Effector memory CD8-positive, alpha-beta T cell (primary cell): Measurements from ENCODE around the gene FNDC11.
"Not testable (repeated sequence)": the region's sequence is repeated elsewhere in the genome, so short reads cannot be mapped to it uniquely, and the experiment has no call there.

Experiments
- ATAC-seq: fragments of 150-1000 bp; cut with Tn5 transposase; replicated peaks from 2 replicates; pipeline ENCODE4 v1.10.0; 2021; ENCODE audit warnings: mild to moderate bottlenecking, moderate library complexity
- DNase-seq, 3 experiments: peaks; one replicate each; pipeline ENCODE4 v3.0.0; 2021
- H3K27ac Mint-ChIP-seq, 2 donors: one replicate each; pipeline ENCODE4 v1.8.0; 2022; ENCODE audit warnings: mild to moderate bottlenecking in 2 of 2, mixed read lengths in 2 of 2, moderate library complexity in 2 of 2
- H3K27me3 Mint-ChIP-seq, 2 donors: one replicate each; pipeline ENCODE4 v1.8.0; 2022; ENCODE audit warnings: mixed read lengths in 2 of 2
- H3K36me3 Mint-ChIP-seq: one replicate; pipeline ENCODE4 v1.8.0; 2022; ENCODE audit warnings: mild to moderate bottlenecking, moderate library complexity, mixed read lengths; ENCODE audit not compliant: insufficient read depth
- H3K4me1 Mint-ChIP-seq, 2 donors: one replicate each; pipeline ENCODE4 v1.8.0; 2022; ENCODE audit warnings: low read depth in 2 of 2, mixed read lengths in 2 of 2
- H3K4me3 Mint-ChIP-seq, 2 donors: one replicate each; pipeline ENCODE4 v1.8.0; 2022; ENCODE audit warnings: mild to moderate bottlenecking in 2 of 2, mixed read lengths in 2 of 2, moderate library complexity in 2 of 2
- H3K9me3 Mint-ChIP-seq, 2 donors: one replicate each; pipeline ENCODE4 v1.8.0; 2022; ENCODE audit warnings: mixed read lengths in 2 of 2

The FNDC11 gene

GRCh38 chr20:63557481-63557891 is 3.5 kb downstream of the FNDC11 start:
- Mint-ChIP-seq H3K9me3 (peaks cover 0 to 1% of the 10 kb centered on the region in 2 donors), H3K27ac (no peak overlapping the region), H3K27me3 (no peaks in the 10 kb centered on the region), H3K36me3 (peaks cover 28% of the 10 kb centered on the region), H3K4me1 (peaks cover 10 to 13% of the 10 kb centered on the region in 2 donors), H3K4me3 (no peak overlapping the region)
- DNase-seq (no peak), ATAC-seq (no peak)

GRCh38 chr20:63558804-63559484 is 5.0 kb downstream of the FNDC11 start:
- no peaks in the 10 kb centered on the region for H3K27me3 Mint-ChIP-seq
- H3K36me3 Mint-ChIP-seq, result peaks cover 17% of the 10 kb centered on the region
- ATAC-seq, result no peak
- DNase-seq, result no peak
- peaks cover 0 to 1% of the 10 kb centered on the region in 2 donors for H3K9me3 Mint-ChIP-seq
- H3K4me1 Mint-ChIP-seq, result peaks cover 3 to 6% of the 10 kb centered on the region in 2 donors
- H3K27ac Mint-ChIP-seq, result peak overlapping the region; percentile 69 to 88
- peak overlapping the region in 1 of 2 donors; percentile 37 for H3K4me3 Mint-ChIP-seq

GRCh38 chr20:63559485-63560332 is 5.8 kb downstream of the FNDC11 start:
- H3K9me3 Mint-ChIP-seq, H3K4me1 Mint-ChIP-seq, ATAC-seq, H3K27me3 Mint-ChIP-seq: not testable (repeated sequence)
- H3K27ac Mint-ChIP-seq, result peak overlapping the region; percentile 84 to 88
- H3K4me3 Mint-ChIP-seq, result peak overlapping the region in 1 of 2 donors; percentile 37
- peaks cover 13% of the 10 kb centered on the region for H3K36me3 Mint-ChIP-seq
- DNase-seq, result peak in 2 of 3 experiments; percentile 37 to 67

GRCh38 chr20:63560333-63560805 is 6.4 kb downstream of the FNDC11 start:
- Mint-ChIP-seq H3K27me3 (no peaks in the 10 kb centered on the region), H3K36me3 (peaks cover 13% of the 10 kb centered on the region)
- no peak for ATAC-seq

GRCh38 chr20:63560856-63561609 is 7.1 kb downstream of the FNDC11 start:
- no peak for DNase-seq
- H3K36me3 Mint-ChIP-seq, result peaks cover 13% of the 10 kb centered on the region
- no peaks in the 10 kb centered on the region for H3K27me3 Mint-ChIP-seq
- H3K4me3 Mint-ChIP-seq, result no peak overlapping the region
- H3K4me1 Mint-ChIP-seq, result peaks cover 3 to 6% of the 10 kb centered on the region in 2 donors
- H3K9me3 Mint-ChIP-seq, result peaks cover 0 to 1% of the 10 kb centered on the region in 2 donors
- ATAC-seq, result no peak
- no peak overlapping the region for H3K27ac Mint-ChIP-seq

More at GRCh38 chr20:63560333-63560805, 6.4 kb downstream of the FNDC11 start:
- no peak for DNase-seq
- Mint-ChIP-seq H3K4me1 (peaks cover 3 to 6% of the 10 kb centered on the region in 2 donors), H3K4me3 (no peak overlapping the region), H3K27ac (peak overlapping the region; percentile 84 to 88), H3K9me3 (peaks cover 0 to 1% of the 10 kb centered on the region in 2 donors)

GRCh38 chr20:63561624-63562396 is 7.9 kb downstream of the FNDC11 start:
- Mint-ChIP-seq H3K4me3 (no peak overlapping the region), H3K4me1 (peaks cover 3 to 5% of the 10 kb centered on the region in 2 donors), H3K27ac (no peak overlapping the region), H3K9me3 (peaks cover 0 to 1% of the 10 kb centered on the region in 2 donors), H3K27me3 (no peaks in the 10 kb centered on the region), H3K36me3 (peaks cover 11% of the 10 kb centered on the region)
- DNase-seq (no peak), ATAC-seq (no peak)

- Mint-ChIP-seq H3K27ac (no peak overlapping the region), H3K27me3 (no peaks in the 10 kb centered on the region), H3K9me3 (peaks cover 0 to 1% of the 10 kb centered on the region in 2 donors), H3K4me3 (no peak overlapping the region), H3K36me3 (peaks cover 19% of the 10 kb centered on the region), H3K4me1 (peaks cover under 1 to 6% of the 10 kb centered on the region in 2 donors)
- ATAC-seq (no peak), DNase-seq (no peak)
Observed at GRCh38 chr20:63562461-63563224, 8.7 kb downstream of the FNDC11 start.

- Mint-ChIP-seq H3K27ac (no peak overlapping the region), H3K9me3 (peaks cover 0 to 1% of the 10 kb centered on the region in 2 donors), H3K4me1 (peaks cover 7 to 13% of the 10 kb centered on the region in 2 donors), H3K4me3 (no peak overlapping the region), H3K27me3 (no peaks in the 10 kb centered on the region), H3K36me3 (peaks cover 26% of the 10 kb centered on the region)
- ATAC-seq (no peak), DNase-seq (no peak)
Observed at GRCh38 chr20:63563225-63563935, 9.4 kb downstream of the FNDC11 start.

GRCh38 chr20:63564036-63564810 is 10.3 kb downstream of the FNDC11 start:
- ATAC-seq, result no peak

GRCh38 chr20:63565021-63565698 is 11.2 kb downstream of the FNDC11 start:
- Mint-ChIP-seq H3K9me3 (no peaks in the 10 kb centered on the region), H3K4me3 (no peak overlapping the region), H3K4me1 (peaks cover 12 to 23% of the 10 kb centered on the region in 2 donors), H3K27me3 (no peaks in the 10 kb centered on the region), H3K36me3 (peaks cover 24% of the 10 kb centered on the region), H3K27ac (no peak overlapping the region)
- ATAC-seq (no peak), DNase-seq (no peak)

More at GRCh38 chr20:63564036-63564810, 10.3 kb downstream of the FNDC11 start:
- H3K4me1 Mint-ChIP-seq, result peaks cover 10 to 17% of the 10 kb centered on the region in 2 donors
- H3K9me3 Mint-ChIP-seq, result no peaks in the 10 kb centered on the region
- DNase-seq, result no peak
- H3K36me3 Mint-ChIP-seq, result peaks cover 23% of the 10 kb centered on the region
- no peaks in the 10 kb centered on the region for H3K27me3 Mint-ChIP-seq
- no peak overlapping the region for H3K27ac Mint-ChIP-seq
- no peak overlapping the region for H3K4me3 Mint-ChIP-seq
